B cell (primary cell): ENCODE results near the gene B9D1. TPM values are rescaled to one million over a fixed set of nuclear protein-coding genes. Genes with fewer than 3 reads are reported as not detected.

ENCODE experiments used
- ATAC-seq: fragments of 200-7000 bp; cut with Tn5 transposase; one replicate; pipeline ENCODE4 v1.10.0; 2021; ENCODE audit warnings: low read depth, mild to moderate bottlenecking, moderate number of reproducible peaks, moderate library complexity
- CTCF ChIA-PET: fragments of 350-600 bp; sonication (Branson Sonifier 250); formaldehyde crosslinking; loops from one replicate; lab custom pipeline; 2021; ENCODE audit warnings: antibody characterized with exemption, inconsistent platforms; lab: Charles Lee
- POLR2A ChIA-PET: fragments of 350-600 bp; sonication (Branson Sonifier 250); formaldehyde crosslinking; loops from one replicate; lab custom pipeline; 2021; ENCODE audit warnings: antibody characterized with exemption; lab: Charles Lee
- DNase-seq: peaks from one replicate; pipeline ENCODE4 v3.0.0; 2013
- H2AFZ ChIP-seq: 2 replicates; pipeline ENCODE4 v1.6.1; 2012; ENCODE audit warnings: mild to moderate bottlenecking, low read depth, low read length; ENCODE audit not compliant: insufficient read depth, poor library complexity, severe bottlenecking
- H3K27ac ChIP-seq, 2 donors: 1 replicate in 1 of 2; 2 replicates in 1 of 2; pipeline ENCODE4 v1.5.1; 2012 to 2013; ENCODE audit warnings: low read length in 2 of 2, mild to moderate bottlenecking in 2 of 2, moderate library complexity in 1 of 2
- H3K27me3 ChIP-seq, 4 experiments: fragments of 200-600 bp in 1 of 4; sonication (generic) in 1 of 4; replicated peaks in 1 of 4; 1 replicate in 2 of 4; 2 replicates in 2 of 4; pipeline versions ENCODE4 v1.6.1 to v1.7.0; 2013 to 2016; ENCODE audit warnings: low read length in 3 of 4, mild to moderate bottlenecking in 2 of 4, mixed read lengths in 1 of 4, moderate library complexity in 1 of 4; ENCODE audit not compliant: insufficient read depth in 4 of 4, control insufficient read depth in 3 of 4; ENCODE audit errors: control extremely low read depth in 1 of 4
- H3K36me3 ChIP-seq, 2 experiments: replicated peaks in 1 of 2; 1 replicate in 1 of 2; 2 replicates in 1 of 2; pipeline versions ENCODE4 v1.6.1 to v1.7.1; 2013; ENCODE audit warnings: low read length in 1 of 2; ENCODE audit not compliant: insufficient read depth in 2 of 2, control insufficient read depth in 1 of 2; ENCODE audit errors: control extremely low read depth in 1 of 2, extremely low read depth in 1 of 2
- H3K4me1 ChIP-seq, 2 donors: fragments of 200-600 bp in 1 of 2; sonication (generic) in 1 of 2; 1 replicate in 1 of 2; 2 replicates in 1 of 2; pipeline versions ENCODE4 v1.5.1 to v1.6.1; 2013 to 2017; ENCODE audit warnings: low read length in 2 of 2; ENCODE audit not compliant: control insufficient read depth in 2 of 2, insufficient read depth in 2 of 2
- H3K4me2 ChIP-seq: replicated peaks from 2 replicates; pipeline ENCODE3; 2012; ENCODE audit warnings: mild to moderate bottlenecking, low read depth, low read length; ENCODE audit not compliant: poor library complexity, severe bottlenecking
- H3K4me3 ChIP-seq, 5 experiments: fragments of 200-600 bp in 1 of 5; sonication (generic) in 1 of 5; 1 replicate in 3 of 5; 2 replicates in 2 of 5; pipeline versions ENCODE4 v1.5.1 to v1.7.0; 2011 to 2016; ENCODE audit warnings: low read length in 4 of 5, mild to moderate bottlenecking in 4 of 5, low read depth in 2 of 5, control low read depth in 1 of 5, moderate library complexity in 1 of 5; ENCODE audit not compliant: insufficient read depth in 1 of 5; ENCODE audit errors: control extremely low read depth in 1 of 5, extremely low read depth in 1 of 5
- H3K79me2 ChIP-seq: fragments of 200-600 bp; sonication (generic); one replicate; pipeline ENCODE4 v1.6.0; 2016; ENCODE audit warnings: low read length; ENCODE audit not compliant: control insufficient read depth, insufficient read depth
- H3K9ac ChIP-seq: fragments of 200-600 bp; sonication (generic); 2 replicates; pipeline ENCODE4 v1.6.1; 2017; ENCODE audit warnings: mild to moderate bottlenecking, low read length, moderate library complexity
- H3K9me3 ChIP-seq, 3 donors: one replicate each; pipeline versions ENCODE4 v1.6.1 to v1.7.1; 2013; ENCODE audit warnings: low read length in 2 of 3; ENCODE audit not compliant: control insufficient read depth in 2 of 3, insufficient read depth in 1 of 3; ENCODE audit errors: control extremely low read depth in 1 of 3
- H4K20me1 ChIP-seq: 2 replicates; pipeline ENCODE4 v1.6.0; 2012; ENCODE audit warnings: mild to moderate bottlenecking, low read length; ENCODE audit not compliant: insufficient read depth, control insufficient read depth, poor library complexity, severe bottlenecking
- H3K27ac Mint-ChIP-seq: one replicate; pipeline ENCODE4 v1.8.0; 2021; ENCODE audit warnings: mixed read lengths
- H3K27me3 Mint-ChIP-seq: one replicate; pipeline ENCODE4 v1.8.0; 2021; ENCODE audit warnings: mixed read lengths
- H3K4me1 Mint-ChIP-seq: one replicate; pipeline ENCODE4 v1.8.0; 2021; ENCODE audit warnings: mixed read lengths
- H3K4me3 Mint-ChIP-seq: one replicate; pipeline ENCODE4 v1.8.0; 2021; ENCODE audit warnings: mixed read lengths
- H3K9me3 Mint-ChIP-seq: one replicate; pipeline ENCODE4 v1.8.0; 2022; ENCODE audit warnings: mixed read lengths; ENCODE audit not compliant: insufficient read depth
- EZH2 ChIP-seq: IDR thresholded peaks from 2 replicates; pipeline ENCODE4 v1.6.1; 2012; ENCODE audit warnings: borderline replicate concordance, low read depth, mild to moderate bottlenecking, moderate library complexity, low read length; ENCODE audit not compliant: insufficient read depth, poor library complexity, severe bottlenecking
- WGBS: methylation state at CpG from one replicate; pipeline ENCODE4 v1.1.5; 2013; ENCODE audit warnings: missing lambda C conversion rate; ENCODE audit not compliant: insufficient coverage; 5-methylcytosine and 5-hydroxymethylcytosine counted together
- intact Hi-C: fragments of 100-400 bp; cut with micrococcal nuclease; formaldehyde crosslinking; loops from one replicate; pipeline ENCODE4 v1.10.0; 2022
- polyA plus RNA-seq: library from polyadenylated mRNA; depleted of rRNA; stranded (reverse); fragments of >200 nt; gene quantifications from 2 replicates; pipeline ENCODE4 v1.2.3, GENCODE V29; 2012
- total RNA-seq, 2 donors: library from RNA; stranded (reverse); fragments of 120-200 nt in 1 of 2; gene quantifications; 1 replicate in 1 of 2; 2 replicates in 1 of 2; pipeline versions ENCODE4 v1.2.3 to v1.2.4, GENCODE V29; 2013 to 2022
- TF ChIP-seq, protein P1 (sequence below): fragments of 200-600 bp; IDR thresholded peaks from one replicate; pipeline ENCODE4 v1.8.0; 2022; ENCODE audit warnings: antibody characterized with exemption, mild to moderate bottlenecking

B9D1 gene
- total and polyA plus RNA-seq, 2 donors (not counting 1 experiment from before 2014, with no cell fraction given) = 2.5 to 6.9 TPM

DNA sequence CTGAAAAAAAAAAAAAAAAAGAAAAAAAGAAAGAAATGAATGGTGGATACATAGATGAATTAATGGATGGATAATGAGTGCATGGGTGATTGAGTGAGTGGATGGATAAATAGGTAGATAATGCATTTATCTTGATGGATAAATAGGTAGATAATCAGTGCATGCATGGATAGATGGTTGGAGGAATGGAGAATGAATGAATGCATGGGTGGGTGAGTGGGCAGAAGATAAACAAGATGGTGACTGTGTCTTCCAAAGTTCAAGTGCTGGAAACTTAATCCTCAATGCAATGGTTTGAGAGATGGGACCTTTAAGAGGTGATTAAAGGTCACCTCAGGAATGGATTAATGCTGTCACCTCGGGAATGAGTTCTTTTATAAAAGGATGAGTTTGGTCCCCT, 41.7 kb upstream of the B9D1 start:
- intact Hi-C loops = no loop called here
- no peak for DNase-seq

DNA sequence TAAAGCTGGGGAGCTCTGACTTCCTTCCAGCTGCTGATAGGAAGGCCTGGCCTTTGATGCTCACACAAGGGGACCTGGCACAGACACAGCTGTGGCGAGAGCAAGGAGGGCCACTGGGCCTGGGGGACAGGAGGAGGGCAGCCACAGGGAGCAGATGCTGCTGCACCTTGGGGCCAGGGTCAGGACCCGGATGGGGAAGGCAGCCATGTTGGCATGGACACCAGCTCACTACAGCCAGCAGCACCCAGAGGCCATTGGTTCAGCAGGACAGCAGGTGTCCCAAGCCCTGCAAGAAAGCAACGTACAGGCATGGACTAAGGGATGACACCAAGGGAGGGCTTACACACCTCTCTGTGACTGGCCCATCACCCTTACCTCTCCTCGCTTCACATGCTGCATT, 40.5 kb upstream of the B9D1 start:
- H3K27ac Mint-ChIP-seq = no peak overlapping the region
- ATAC-seq = no peak

More for the DNA sequence above, 41.7 kb upstream of the B9D1 start:
- H3K27ac ChIP-seq = no peak overlapping the region
- no peak overlapping the region for H2AFZ ChIP-seq
- H3K9me3 ChIP-seq = no peaks in the 10 kb centered on the region
- Mint-ChIP-seq H3K4me3 (no peak overlapping the region), H3K9me3 (no peaks in the 10 kb centered on the region), H3K4me1 (no peaks in the 10 kb centered on the region), H3K27me3 (peaks cover 19% of the 10 kb centered on the region), H3K27ac (no peak overlapping the region)
- ATAC-seq = no peak
- no peak overlapping the region for H3K4me3 ChIP-seq
- H3K4me1 ChIP-seq = no peaks in the 10 kb centered on the region
- no peaks in the 10 kb centered on the region for H3K36me3 ChIP-seq
- peaks cover 0 to 4% (median 0%) of the 10 kb centered on the region in 4 experiments for H3K27me3 ChIP-seq
- no peaks in the 10 kb centered on the region for H4K20me1 ChIP-seq
- ChIA-PET CTCF (no interaction called here), POLR2A (no interaction called here)
- H3K4me2 ChIP-seq = no peak overlapping the region
- no peaks in the 10 kb centered on the region for H3K79me2 ChIP-seq
- WGBS = no CpG with 5 or more reads among the region's 1 CpG
- no peak for TF ChIP-seq EZH2
- TF ChIP-seq, protein P1, sequence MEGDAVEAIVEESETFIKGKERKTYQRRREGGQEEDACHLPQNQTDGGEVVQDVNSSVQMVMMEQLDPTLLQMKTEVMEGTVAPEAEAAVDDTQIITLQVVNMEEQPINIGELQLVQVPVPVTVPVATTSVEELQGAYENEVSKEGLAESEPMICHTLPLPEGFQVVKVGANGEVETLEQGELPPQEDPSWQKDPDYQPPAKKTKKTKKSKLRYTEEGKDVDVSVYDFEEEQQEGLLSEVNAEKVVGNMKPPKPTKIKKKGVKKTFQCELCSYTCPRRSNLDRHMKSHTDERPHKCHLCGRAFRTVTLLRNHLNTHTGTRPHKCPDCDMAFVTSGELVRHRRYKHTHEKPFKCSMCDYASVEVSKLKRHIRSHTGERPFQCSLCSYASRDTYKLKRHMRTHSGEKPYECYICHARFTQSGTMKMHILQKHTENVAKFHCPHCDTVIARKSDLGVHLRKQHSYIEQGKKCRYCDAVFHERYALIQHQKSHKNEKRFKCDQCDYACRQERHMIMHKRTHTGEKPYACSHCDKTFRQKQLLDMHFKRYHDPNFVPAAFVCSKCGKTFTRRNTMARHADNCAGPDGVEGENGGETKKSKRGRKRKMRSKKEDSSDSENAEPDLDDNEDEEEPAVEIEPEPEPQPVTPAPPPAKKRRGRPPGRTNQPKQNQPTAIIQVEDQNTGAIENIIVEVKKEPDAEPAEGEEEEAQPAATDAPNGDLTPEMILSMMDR = no peak
- H3K9ac ChIP-seq = no peak overlapping the region

More for the DNA sequence above, 40.5 kb upstream of the B9D1 start:
- H3K9me3 Mint-ChIP-seq = no peaks in the 10 kb centered on the region
- H4K20me1 ChIP-seq = no peaks in the 10 kb centered on the region
- H3K79me2 ChIP-seq = no peaks in the 10 kb centered on the region
- H3K27me3 ChIP-seq = peaks cover 0 to 8% (median under 1%) of the 10 kb centered on the region in 4 experiments
- H3K4me3 Mint-ChIP-seq = no peak overlapping the region
- 84% methylated on average over 4 of the region's 4 CpGs for WGBS
- POLR2A ChIA-PET = no interaction called here
- H2AFZ ChIP-seq = no peak overlapping the region
- no peaks in the 10 kb centered on the region for H3K36me3 ChIP-seq
- no peak overlapping the region for H3K4me2 ChIP-seq
- no peaks in the 10 kb centered on the region for H3K9me3 ChIP-seq
- no peaks in the 10 kb centered on the region for H3K4me1 Mint-ChIP-seq
- CTCF ChIA-PET = no interaction called here
- H3K9ac ChIP-seq = no peak overlapping the region
- no peak for TF ChIP-seq EZH2
- TF ChIP-seq, protein P1 = no peak
- DNase-seq = no peak
- no peak overlapping the region for H3K4me3 ChIP-seq
- peaks cover 23% of the 10 kb centered on the region for H3K27me3 Mint-ChIP-seq
- no peaks in the 10 kb centered on the region for H3K4me1 ChIP-seq
- intact Hi-C loops = no loop called here
- H3K27ac ChIP-seq = no peak overlapping the region
